SK-N-SH (cell line): ENCODE data around the gene SYNGR1. TPM values are rescaled to one million over a fixed set of nuclear protein-coding genes. Genes with fewer than 3 reads are reported as not detected.

ENCODE experiments used
- CTCF ChIA-PET: fragments of 300-600, 350-600 bp; formaldehyde crosslinking; extraction: SDS; loops from one replicate; lab custom pipeline; 2021; lab: Yijun Ruan, JAX
- POLR2A ChIA-PET: fragments of 350-600 bp; sonication (Branson Sonifier 250); formaldehyde crosslinking; extraction: SDS; loops from one replicate; lab custom pipeline; 2020; ENCODE audit warnings: antibody characterized with exemption, inconsistent platforms; lab: Yijun Ruan, JAX
- DNase-seq: peaks from one replicate; pipeline ENCODE4 v3.0.0; 2012
- H2AFZ ChIP-seq: fragments of 200-600 bp; sonication (generic); 2 replicates; pipeline ENCODE4 v1.8.1; 2016; ENCODE audit warnings: antibody characterized with exemption, mild to moderate bottlenecking, low read depth
- H3F3A ChIP-seq: fragments of 200-600 bp; sonication (generic); replicated peaks from 2 replicates; pipeline ENCODE3; 2016; ENCODE audit warnings: antibody characterized with exemption, mild to moderate bottlenecking; ENCODE audit not compliant: insufficient read depth
- H3K27ac ChIP-seq, 2 experiments: fragments of 200-500 bp in 1 of 2; fragments of 200-600 bp in 1 of 2; sonication (Bioruptor generic) in 1 of 2; sonication (generic), shearing (Covaris generic) in 1 of 2; 2 replicates each; pipeline versions ENCODE4 v1.5.1 to v1.6.1; 2014 to 2016; ENCODE audit warnings: low read depth in 2 of 2, inconsistent platforms in 1 of 2, low read length in 1 of 2, mild to moderate bottlenecking in 1 of 2, mixed read lengths in 1 of 2
- H3K27me3 ChIP-seq: fragments of 200-600 bp; sonication (generic), shearing (Covaris generic); 2 replicates; pipeline ENCODE4 v1.6.1; 2016; ENCODE audit warnings: mixed run types; ENCODE audit not compliant: insufficient read depth
- H3K36me3 ChIP-seq, 2 experiments: fragments of 200-500 bp in 1 of 2; fragments of 200-600 bp in 1 of 2; sonication (Bioruptor generic) in 1 of 2; sonication (generic) in 1 of 2; replicated peaks in 1 of 2; 2 replicates each; pipeline versions ENCODE3 to v1.5.1; 2014 to 2016; ENCODE audit warnings: low read length in 1 of 2, mild to moderate bottlenecking in 1 of 2; ENCODE audit not compliant: insufficient read depth in 2 of 2, control insufficient read depth in 1 of 2
- H3K4me1 ChIP-seq, 2 experiments: fragments of 200-500 bp in 1 of 2; fragments of 200-600 bp in 1 of 2; sonication (Bioruptor generic) in 1 of 2; sonication (generic), shearing (Covaris generic) in 1 of 2; 2 replicates each; pipeline versions ENCODE4 v1.5.1 to v1.6.1; 2014 to 2016; ENCODE audit warnings: low read depth in 1 of 2, low read length in 1 of 2, mixed run types in 1 of 2; ENCODE audit not compliant: insufficient read depth in 2 of 2, control insufficient read depth in 1 of 2
- H3K4me2 ChIP-seq: fragments of 200-600 bp; sonication (generic), shearing (Covaris generic); 2 replicates; pipeline ENCODE4 v1.6.1; 2017; ENCODE audit warnings: mixed run types
- H3K4me3 ChIP-seq, 2 experiments: fragments of 200-500 bp in 1 of 2; fragments of 200-600 bp in 1 of 2; sonication (Bioruptor generic) in 1 of 2; sonication (generic), shearing (Covaris generic) in 1 of 2; 2 replicates each; pipeline versions ENCODE4 v1.5.1 to v1.8.1; 2014 to 2016; ENCODE audit warnings: low read depth in 2 of 2, inconsistent platforms in 1 of 2, low read length in 1 of 2, mild to moderate bottlenecking in 1 of 2, mixed read lengths in 1 of 2, moderate library complexity in 1 of 2
- H3K79me2 ChIP-seq: fragments of 200-600 bp; sonication (generic); 2 replicates; pipeline ENCODE4 v1.8.1; 2017; ENCODE audit warnings: mild to moderate bottlenecking; ENCODE audit not compliant: insufficient read depth
- H3K9ac ChIP-seq: fragments of 200-600 bp; sonication (generic); 2 replicates; pipeline ENCODE4 v1.6.1; 2017; ENCODE audit warnings: mixed run types
- H3K9me2 ChIP-seq: fragments of 200-600 bp; sonication (generic); 2 replicates; pipeline ENCODE4 v1.6.1; 2017; ENCODE audit warnings: mixed run types
- H3K9me3 ChIP-seq: fragments of 200-600 bp; sonication (generic); 2 replicates; pipeline ENCODE4 v1.6.1; 2017; ENCODE audit warnings: mixed run types, mild to moderate bottlenecking, moderate library complexity
- H4K20me1 ChIP-seq: fragments of 200-600 bp; sonication (generic); 2 replicates; pipeline ENCODE4 v1.6.1; 2017; ENCODE audit warnings: mild to moderate bottlenecking, mixed run types; ENCODE audit not compliant: insufficient read depth
- FOSL2 ChIP-seq: IDR thresholded peaks from 2 replicates; pipeline ENCODE4 v1.4.0; 2012; ENCODE audit warnings: low read depth, mild to moderate bottlenecking, moderate library complexity, borderline replicate concordance
- FOXM1 ChIP-seq: IDR thresholded peaks from 2 replicates; pipeline ENCODE4 v1.4.0; 2012; ENCODE audit warnings: low read depth, mild to moderate bottlenecking
- GABPA ChIP-seq: IDR thresholded peaks from 2 replicates; pipeline ENCODE4 v1.4.0; 2012; ENCODE audit warnings: low read depth, mild to moderate bottlenecking
- GATA2 ChIP-seq: sonication (generic); formaldehyde crosslinking; IDR thresholded peaks from 2 replicates; pipeline ENCODE4 v1.5.0; 2020; ENCODE audit warnings: mild to moderate bottlenecking, missing genetic modification reagents
- JUND ChIP-seq: IDR thresholded peaks from 2 replicates; pipeline ENCODE4 v1.4.0; 2012
- MEF2A ChIP-seq: IDR thresholded peaks from 2 replicates; pipeline ENCODE4 v1.4.0; 2012; ENCODE audit warnings: low read depth, borderline replicate concordance
- RFX5 ChIP-seq: IDR thresholded peaks from 2 replicates; pipeline ENCODE4 v1.6.1; 2012; ENCODE audit warnings: mild to moderate bottlenecking, improper control_type of control experiment, low read length
- SIN3A ChIP-seq: IDR thresholded peaks from 2 replicates; pipeline ENCODE4 v1.6.1; 2012; ENCODE audit warnings: low read depth, mild to moderate bottlenecking, low read length, moderate library complexity, borderline replicate concordance
- WGBS: methylation state at CpG from one replicate; pipeline ENCODE4 v1.1.6; 2017; ENCODE audit warnings: low lambda C conversion rate; 5-methylcytosine and 5-hydroxymethylcytosine counted together
- polyA plus RNA-seq, 3 experiments: library from polyadenylated mRNA; depleted of rRNA; stranded (reverse); fragments of >200 nt; gene quantifications; 2 replicates each; pipeline ENCODE4 v1.2.3, GENCODE V29; 2012
- TF ChIP-seq, protein P1 (sequence below): IDR thresholded peaks from 2 replicates; pipeline ENCODE4 v1.4.0; 2012; ENCODE audit warnings: low read depth, borderline replicate concordance
- TF ChIP-seq, protein P2 (sequence below): fragments of 150-350 bp; IDR thresholded peaks from 2 replicates; pipeline ENCODE4 v1.6.1; 2017; ENCODE audit warnings: antibody characterized with exemption, low read length, low read depth, borderline replicate concordance
- TF ChIP-seq, protein P3 (sequence below): IDR thresholded peaks from 2 replicates; pipeline ENCODE4 v1.4.0; 2012; ENCODE audit warnings: low read depth

The SYNGR1 gene
- polyA plus RNA-seq, 1 of the 3 experiments (the other 2 are of a cell fraction) = 18.7 TPM

DNA sequence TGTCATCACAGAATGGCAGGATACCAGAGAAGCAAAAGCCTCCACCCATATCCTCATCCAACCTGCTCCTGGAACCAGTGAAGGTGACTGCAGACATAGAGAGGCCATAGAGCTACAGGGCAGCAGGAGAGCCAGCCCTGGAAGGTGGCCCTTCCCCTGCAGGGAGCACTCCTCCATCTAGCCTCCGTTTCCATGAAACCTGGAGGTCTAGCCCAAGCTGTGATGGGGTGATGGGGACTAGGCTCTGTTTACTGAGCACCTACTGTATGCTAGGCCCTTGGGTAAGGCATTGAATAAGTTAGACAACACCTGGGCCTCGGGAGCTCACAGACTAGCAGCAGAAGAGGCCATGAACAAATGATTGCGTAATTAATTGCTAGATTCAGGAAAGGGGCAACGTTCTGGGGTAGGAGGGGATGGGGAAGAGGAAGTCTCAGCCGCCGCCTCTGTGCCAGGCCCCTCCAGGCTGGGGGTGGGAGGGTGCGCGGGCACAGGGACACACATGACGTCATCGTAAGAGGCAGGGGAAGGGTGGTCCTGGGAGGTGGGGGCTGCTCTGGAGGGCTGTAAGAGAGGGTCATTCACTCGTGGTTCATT lies 784 bp upstream of the SYNGR1 start:
- peak overlapping the region; percentile 65; the same call in 1 of the 2 replicates for H2AFZ ChIP-seq
- H3K9me3 ChIP-seq = no peaks in the 10 kb centered on the region
- peak overlapping the region; percentile 48 to 52 for H3K4me3 ChIP-seq
- DNase-seq = peak; percentile 66
- H3K4me1 ChIP-seq = peaks cover 0 to 13% of the 10 kb centered on the region in 2 experiments; a peak in 1 of 4 replicates
- POLR2A ChIA-PET = interaction anchor here (1.6 kb wide), 1 partner anchor 30 kb away, joined by 9 read pairs; the partner anchor contains the start of gene RPL3
- no peak overlapping the region for H3K9ac ChIP-seq
- no peaks in the 10 kb centered on the region for H3F3A ChIP-seq
- CTCF ChIA-PET = interaction anchor here (1.0 to 1.4 kb wide), 3 partner anchors 32 to 180 kb away, joined by 3 to 4 read pairs (median 4); no protein-coding TSS in a partner anchor
- H3K79me2 ChIP-seq = no peaks in the 10 kb centered on the region
- 65% methylated on average over 3 of the region's 11 CpGs for WGBS
- H3K27me3 ChIP-seq = no peaks in the 10 kb centered on the region
- H3K4me2 ChIP-seq = peak overlapping the region; percentile 66
- no peaks in the 10 kb centered on the region for H4K20me1 ChIP-seq
- H3K36me3 ChIP-seq = no peaks in the 10 kb centered on the region
- H3K27ac ChIP-seq = peak overlapping the region in 1 of 2 experiments; percentile 34; a peak in 1 of 4 replicates
- TF ChIP-seq, protein P1, sequence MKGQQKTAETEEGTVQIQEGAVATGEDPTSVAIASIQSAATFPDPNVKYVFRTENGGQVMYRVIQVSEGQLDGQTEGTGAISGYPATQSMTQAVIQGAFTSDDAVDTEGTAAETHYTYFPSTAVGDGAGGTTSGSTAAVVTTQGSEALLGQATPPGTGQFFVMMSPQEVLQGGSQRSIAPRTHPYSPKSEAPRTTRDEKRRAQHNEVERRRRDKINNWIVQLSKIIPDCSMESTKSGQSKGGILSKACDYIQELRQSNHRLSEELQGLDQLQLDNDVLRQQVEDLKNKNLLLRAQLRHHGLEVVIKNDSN = no peak
- TF ChIP-seq SIN3A = no peak
- TF ChIP-seq, protein P2, sequence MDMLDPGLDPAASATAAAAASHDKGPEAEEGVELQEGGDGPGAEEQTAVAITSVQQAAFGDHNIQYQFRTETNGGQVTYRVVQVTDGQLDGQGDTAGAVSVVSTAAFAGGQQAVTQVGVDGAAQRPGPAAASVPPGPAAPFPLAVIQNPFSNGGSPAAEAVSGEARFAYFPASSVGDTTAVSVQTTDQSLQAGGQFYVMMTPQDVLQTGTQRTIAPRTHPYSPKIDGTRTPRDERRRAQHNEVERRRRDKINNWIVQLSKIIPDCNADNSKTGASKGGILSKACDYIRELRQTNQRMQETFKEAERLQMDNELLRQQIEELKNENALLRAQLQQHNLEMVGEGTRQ = no peak
- TF ChIP-seq GABPA = no peak
- TF ChIP-seq, protein P3, sequence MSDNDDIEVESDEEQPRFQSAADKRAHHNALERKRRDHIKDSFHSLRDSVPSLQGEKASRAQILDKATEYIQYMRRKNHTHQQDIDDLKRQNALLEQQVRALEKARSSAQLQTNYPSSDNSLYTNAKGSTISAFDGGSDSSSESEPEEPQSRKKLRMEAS = no peak
- TF ChIP-seq JUND = no peak
- TF ChIP-seq MEF2A = no peak
- no peak for TF ChIP-seq FOSL2
- no peaks in the 10 kb centered on the region for H3K9me2 ChIP-seq

DNA sequence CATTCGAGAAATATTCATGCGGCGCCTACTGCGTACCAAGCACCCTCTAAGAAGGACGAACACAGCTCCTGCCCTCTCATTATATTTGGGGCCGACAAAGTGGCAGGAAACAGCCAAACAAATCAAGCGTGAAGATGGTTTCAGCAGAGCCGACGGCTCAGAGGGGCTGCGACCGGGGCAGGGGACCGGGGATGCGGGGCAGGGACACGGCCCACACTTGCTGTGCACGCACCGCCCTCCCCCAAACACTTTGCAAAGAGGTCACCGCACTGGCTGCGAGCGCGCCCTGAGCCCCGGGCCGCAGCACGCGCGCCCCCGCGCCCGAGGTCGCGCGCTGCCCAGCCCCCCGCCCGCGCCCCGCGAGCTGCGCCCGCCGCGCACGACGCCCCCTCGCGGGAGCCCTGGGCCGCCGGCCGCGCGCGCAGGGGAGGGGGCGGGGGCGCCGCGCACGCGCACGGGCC lies 255 bp upstream of the SYNGR1 start:
- no peaks in the 10 kb centered on the region for H4K20me1 ChIP-seq
- peak overlapping the region; percentile 52 to 56 for H3K4me3 ChIP-seq
- TF ChIP-seq GATA2 (CRISPR knock-in tag) (no peak), RFX5 (no peak), MEF2A (no peak), FOXM1 (no peak)
- ChIA-PET CTCF (interaction anchor here (1.0 to 1.4 kb wide), 3 partner anchors 33 to 179 kb away, joined by 3 to 4 read pairs (median 4); no protein-coding TSS in a partner anchor), POLR2A (interaction anchor here (1.6 kb wide), 1 partner anchor 30 kb away, joined by 9 read pairs; the partner anchor contains the start of gene RPL3)
- no peaks in the 10 kb centered on the region for H3K36me3 ChIP-seq
- peak; percentile 95 for DNase-seq
- no peaks in the 10 kb centered on the region for H3K9me2 ChIP-seq
- H3K27ac ChIP-seq = peak overlapping the region in 1 of 2 experiments; percentile 22; a peak in 1 of 4 replicates
- H3K9ac ChIP-seq = no peak overlapping the region
- H3K4me1 ChIP-seq = peaks cover 0 to 13% of the 10 kb centered on the region in 2 experiments; a peak in 1 of 4 replicates
- no peaks in the 10 kb centered on the region for H3K9me3 ChIP-seq
- peak overlapping the region; percentile 66 for H3K4me2 ChIP-seq
- H3F3A ChIP-seq = no peaks in the 10 kb centered on the region
- H3K27me3 ChIP-seq = no peaks in the 10 kb centered on the region
- no peaks in the 10 kb centered on the region for H3K79me2 ChIP-seq
- peak overlapping the region; percentile 65; the same call in 1 of the 2 replicates for H2AFZ ChIP-seq
- WGBS = no CpG with 5 or more reads among the region's 57 CpGs
